HepG2 (cell line): ENCODE measurements around the gene ARHGAP22.

ENCODE experiments used
- ATF7 ChIP-seq, 2 experiments: fragments of 450-650 bp in 1 of 2; sonication (generic) in 1 of 2; formaldehyde crosslinking in 1 of 2; IDR thresholded peaks; 2 replicates each; pipeline versions ENCODE4 v1.4.0 to v1.6.1; 2016 to 2020; ENCODE audit warnings: antibody characterized with exemption in 1 of 2, mild to moderate bottlenecking in 1 of 2, missing genetic modification reagents in 1 of 2
- CTCF ChIP-seq: sonication (generic); formaldehyde crosslinking; IDR thresholded peaks from 2 replicates; pipeline ENCODE4 v1.5.0; 2020; ENCODE audit warnings: mild to moderate bottlenecking, missing genetic modification reagents, moderate library complexity
- MAFF ChIP-seq: IDR thresholded peaks from 2 replicates; pipeline ENCODE4 v1.6.1; 2011; ENCODE audit warnings: low read depth, low read length, improper control_type of control experiment
- NFE2L1 ChIP-seq: sonication (generic); formaldehyde crosslinking; IDR thresholded peaks from 2 replicates; pipeline ENCODE4 v1.4.0; 2020; ENCODE audit warnings: missing genetic modification reagents, mild to moderate bottlenecking, borderline replicate concordance
- RELA ChIP-seq: sonication (generic); formaldehyde crosslinking; IDR thresholded peaks from 2 replicates; pipeline ENCODE4 v1.4.0; 2020; ENCODE audit warnings: missing genetic modification reagents
- TAF1 ChIP-seq: sonication (generic); formaldehyde crosslinking; IDR thresholded peaks from 2 replicates; pipeline ENCODE4 v1.4.0; 2020; ENCODE audit warnings: missing genetic modification reagents
- THAP7 ChIP-seq: sonication (generic); formaldehyde crosslinking; IDR thresholded peaks from 2 replicates; pipeline ENCODE4 v1.8.1; 2023; ENCODE audit warnings: mild to moderate bottlenecking, missing genetic modification reagents
- ZNF354B ChIP-seq: sonication (generic); formaldehyde crosslinking; IDR thresholded peaks from 2 replicates; pipeline ENCODE4 v1.8.0; 2022; ENCODE audit warnings: mild to moderate bottlenecking, missing genetic modification reagents
- ZNF7 ChIP-seq: IDR thresholded peaks from 2 replicates; pipeline ENCODE4 v1.6.1; 2016; ENCODE audit warnings: missing biosample characterization, missing genetic modification reagents
- TF ChIP-seq, protein P1 (sequence below): conservative IDR thresholded peaks from 2 replicates; pipeline ENCODE4 v1.6.1; 2018; ENCODE audit warnings: missing genetic modification reagents
- TF ChIP-seq, protein P2 (sequence below): sonication (generic); formaldehyde crosslinking; IDR thresholded peaks from 2 replicates; pipeline ENCODE4 v1.5.1; 2020; ENCODE audit warnings: mild to moderate bottlenecking, missing genetic modification reagents, moderate library complexity
- TF ChIP-seq, protein P3 (sequence below): sonication (generic); formaldehyde crosslinking; IDR thresholded peaks from 2 replicates; pipeline ENCODE4 v1.5.0; 2020; ENCODE audit warnings: missing genetic modification reagents

DNA sequence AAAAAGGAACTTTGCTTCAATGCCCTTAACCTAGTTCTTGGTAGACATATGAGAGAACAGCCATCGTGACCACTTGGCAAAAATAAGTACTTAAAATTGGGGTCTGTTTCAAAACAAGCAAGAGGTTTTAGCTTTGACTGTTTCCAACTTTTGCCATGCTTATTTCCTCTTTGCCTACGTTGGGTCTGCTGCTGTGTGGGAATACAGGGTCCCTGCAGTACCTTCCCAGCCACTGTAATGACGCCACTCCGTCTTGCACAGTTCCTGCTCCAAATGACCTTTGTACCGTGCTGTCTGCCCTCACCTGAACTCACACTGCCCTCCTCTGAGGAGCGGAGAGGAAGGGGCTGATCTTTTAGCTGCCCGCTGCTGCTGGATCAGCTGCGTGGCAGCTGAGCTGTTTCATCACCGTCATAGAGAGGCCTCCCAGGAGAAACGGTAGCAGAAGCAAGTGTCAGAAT lies 165.3 kb downstream of the ARHGAP22 start:
- peak; percentile 49 for TF ChIP-seq CTCF (CRISPR knock-in tag)
- TF ChIP-seq, protein P1, sequence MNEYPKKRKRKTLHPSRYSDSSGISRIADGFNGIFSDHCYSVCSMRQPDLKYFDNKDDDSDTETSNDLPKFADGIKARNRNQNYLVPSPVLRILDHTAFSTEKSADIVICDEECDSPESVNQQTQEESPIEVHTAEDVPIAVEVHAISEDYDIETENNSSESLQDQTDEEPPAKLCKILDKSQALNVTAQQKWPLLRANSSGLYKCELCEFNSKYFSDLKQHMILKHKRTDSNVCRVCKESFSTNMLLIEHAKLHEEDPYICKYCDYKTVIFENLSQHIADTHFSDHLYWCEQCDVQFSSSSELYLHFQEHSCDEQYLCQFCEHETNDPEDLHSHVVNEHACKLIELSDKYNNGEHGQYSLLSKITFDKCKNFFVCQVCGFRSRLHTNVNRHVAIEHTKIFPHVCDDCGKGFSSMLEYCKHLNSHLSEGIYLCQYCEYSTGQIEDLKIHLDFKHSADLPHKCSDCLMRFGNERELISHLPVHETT (CRISPR knock-in tag): no peak
- TF ChIP-seq, protein P2, sequence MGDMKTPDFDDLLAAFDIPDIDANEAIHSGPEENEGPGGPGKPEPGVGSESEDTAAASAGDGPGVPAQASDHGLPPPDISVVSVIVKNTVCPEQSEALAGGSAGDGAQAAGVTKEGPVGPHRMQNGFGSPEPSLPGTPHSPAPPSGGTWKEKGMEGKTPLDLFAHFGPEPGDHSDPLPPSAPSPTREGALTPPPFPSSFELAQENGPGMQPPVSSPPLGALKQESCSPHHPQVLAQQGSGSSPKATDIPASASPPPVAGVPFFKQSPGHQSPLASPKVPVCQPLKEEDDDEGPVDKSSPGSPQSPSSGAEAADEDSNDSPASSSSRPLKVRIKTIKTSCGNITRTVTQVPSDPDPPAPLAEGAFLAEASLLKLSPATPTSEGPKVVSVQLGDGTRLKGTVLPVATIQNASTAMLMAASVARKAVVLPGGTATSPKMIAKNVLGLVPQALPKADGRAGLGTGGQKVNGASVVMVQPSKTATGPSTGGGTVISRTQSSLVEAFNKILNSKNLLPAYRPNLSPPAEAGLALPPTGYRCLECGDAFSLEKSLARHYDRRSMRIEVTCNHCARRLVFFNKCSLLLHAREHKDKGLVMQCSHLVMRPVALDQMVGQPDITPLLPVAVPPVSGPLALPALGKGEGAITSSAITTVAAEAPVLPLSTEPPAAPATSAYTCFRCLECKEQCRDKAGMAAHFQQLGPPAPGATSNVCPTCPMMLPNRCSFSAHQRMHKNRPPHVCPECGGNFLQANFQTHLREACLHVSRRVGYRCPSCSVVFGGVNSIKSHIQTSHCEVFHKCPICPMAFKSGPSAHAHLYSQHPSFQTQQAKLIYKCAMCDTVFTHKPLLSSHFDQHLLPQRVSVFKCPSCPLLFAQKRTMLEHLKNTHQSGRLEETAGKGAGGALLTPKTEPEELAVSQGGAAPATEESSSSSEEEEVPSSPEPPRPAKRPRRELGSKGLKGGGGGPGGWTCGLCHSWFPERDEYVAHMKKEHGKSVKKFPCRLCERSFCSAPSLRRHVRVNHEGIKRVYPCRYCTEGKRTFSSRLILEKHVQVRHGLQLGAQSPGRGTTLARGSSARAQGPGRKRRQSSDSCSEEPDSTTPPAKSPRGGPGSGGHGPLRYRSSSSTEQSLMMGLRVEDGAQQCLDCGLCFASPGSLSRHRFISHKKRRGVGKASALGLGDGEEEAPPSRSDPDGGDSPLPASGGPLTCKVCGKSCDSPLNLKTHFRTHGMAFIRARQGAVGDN (CRISPR knock-in tag): peak; percentile 35; the same call in 1 of the 2 replicates
- TF ChIP-seq ATF7 (IDR thresholded peaks at IDR 0.05): no peak
- TF ChIP-seq ATF7 (CRISPR knock-in tag; IDR thresholded peaks at IDR 0.05): no peak
- TF ChIP-seq THAP7: no peak
- TF ChIP-seq RELA: no peak
- TF ChIP-seq MAFF: no peak
- TF ChIP-seq ZNF7: no peak
- TF ChIP-seq, protein P3, sequence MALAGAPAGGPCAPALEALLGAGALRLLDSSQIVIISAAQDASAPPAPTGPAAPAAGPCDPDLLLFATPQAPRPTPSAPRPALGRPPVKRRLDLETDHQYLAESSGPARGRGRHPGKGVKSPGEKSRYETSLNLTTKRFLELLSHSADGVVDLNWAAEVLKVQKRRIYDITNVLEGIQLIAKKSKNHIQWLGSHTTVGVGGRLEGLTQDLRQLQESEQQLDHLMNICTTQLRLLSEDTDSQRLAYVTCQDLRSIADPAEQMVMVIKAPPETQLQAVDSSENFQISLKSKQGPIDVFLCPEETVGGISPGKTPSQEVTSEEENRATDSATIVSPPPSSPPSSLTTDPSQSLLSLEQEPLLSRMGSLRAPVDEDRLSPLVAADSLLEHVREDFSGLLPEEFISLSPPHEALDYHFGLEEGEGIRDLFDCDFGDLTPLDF (CRISPR knock-in tag): no peak
- TF ChIP-seq ZNF354B (CRISPR knock-in tag): no peak
- no peak for TF ChIP-seq TAF1
- no peak for TF ChIP-seq NFE2L1 (CRISPR knock-in tag)
